HG03457 (cell line): Measurements from ENCODE around the gene AADACL4.

Experiments used
- ATAC-seq: cut with Tn5 transposase; IDR thresholded peaks from one replicate; pipeline ENCODE4 v1.9.1; 2021; ENCODE audit warnings: moderate number of reproducible peaks; ENCODE audit not compliant: unreplicated experiment

AADACL4 gene

DNA sequence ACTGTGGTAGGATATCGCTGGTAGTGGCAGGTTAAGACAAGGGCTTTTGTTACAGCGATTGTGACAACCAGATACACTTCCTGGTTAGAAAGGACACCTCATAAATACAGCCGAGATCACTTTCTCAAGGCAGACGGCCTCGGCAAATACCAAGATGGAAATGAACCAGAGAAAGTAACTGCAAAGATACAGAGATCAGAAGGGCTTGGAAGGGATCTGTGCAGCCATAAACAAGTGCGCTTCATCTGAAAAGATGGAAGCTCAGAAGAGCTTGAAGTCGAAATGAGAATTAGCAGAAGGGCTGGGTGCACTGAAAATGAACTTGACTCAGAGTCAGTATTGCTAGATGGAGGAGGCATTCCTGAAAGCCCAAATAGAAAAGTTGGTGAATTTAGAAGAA is 32.9 kb upstream of the AADACL4 start:
- no peak for ATAC-seq

DNA sequence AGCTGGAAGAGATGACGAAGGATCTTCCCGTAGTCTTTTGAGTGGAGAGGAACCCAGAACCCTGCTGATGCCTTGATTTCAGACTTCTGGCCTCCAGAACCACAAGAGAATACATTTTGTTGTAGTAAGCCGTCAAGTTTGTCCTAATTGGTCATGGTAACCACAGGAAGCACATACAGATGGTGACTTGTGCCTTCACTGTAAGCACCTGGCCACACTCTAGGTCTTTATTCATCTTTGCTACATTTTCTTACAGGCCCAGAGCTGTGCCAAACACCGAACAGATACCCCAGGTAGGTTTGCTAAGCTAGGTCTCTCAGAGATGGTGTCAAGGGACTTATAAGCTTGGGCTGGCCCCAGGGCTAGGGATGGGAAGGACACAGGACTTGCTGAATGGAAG is 30.7 kb upstream of the AADACL4 start:
- ATAC-seq = no peak

DNA sequence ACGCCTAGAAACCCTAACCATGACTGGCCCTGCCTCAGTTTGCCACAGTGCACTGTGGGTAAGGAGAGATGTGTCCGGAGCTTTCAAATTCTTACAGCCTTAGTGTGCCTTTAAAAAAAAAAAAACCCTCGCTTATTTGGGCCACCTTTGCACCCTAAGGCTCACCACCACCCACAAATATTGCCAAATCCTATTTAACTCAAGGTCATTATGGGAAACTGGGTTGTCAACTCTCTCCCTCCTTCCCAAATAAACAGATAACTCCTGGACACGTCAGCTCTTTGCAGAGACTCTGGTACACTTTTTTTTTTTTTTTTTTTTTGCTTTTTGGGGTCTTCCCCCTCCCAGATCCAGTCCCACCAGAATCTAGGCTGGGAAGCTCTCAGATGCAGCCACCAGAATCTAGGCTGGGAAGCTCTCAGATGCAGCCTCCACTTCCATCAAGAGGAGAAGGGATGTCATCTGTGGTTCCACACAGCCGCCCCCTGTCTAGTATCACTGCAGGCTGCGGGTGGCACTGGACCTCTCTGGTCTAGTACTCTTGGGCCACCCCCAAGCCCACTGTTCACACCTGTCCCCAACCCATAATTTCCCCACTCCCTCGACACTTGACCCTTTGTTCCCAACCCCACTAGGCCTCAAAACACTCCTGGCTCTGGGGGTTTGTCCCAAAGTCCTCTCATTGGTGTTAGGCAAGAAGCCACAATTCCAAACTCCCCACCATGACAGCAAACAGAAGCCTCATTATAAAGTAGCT is 29.3 kb upstream of the AADACL4 start:
- no peak for ATAC-seq

DNA sequence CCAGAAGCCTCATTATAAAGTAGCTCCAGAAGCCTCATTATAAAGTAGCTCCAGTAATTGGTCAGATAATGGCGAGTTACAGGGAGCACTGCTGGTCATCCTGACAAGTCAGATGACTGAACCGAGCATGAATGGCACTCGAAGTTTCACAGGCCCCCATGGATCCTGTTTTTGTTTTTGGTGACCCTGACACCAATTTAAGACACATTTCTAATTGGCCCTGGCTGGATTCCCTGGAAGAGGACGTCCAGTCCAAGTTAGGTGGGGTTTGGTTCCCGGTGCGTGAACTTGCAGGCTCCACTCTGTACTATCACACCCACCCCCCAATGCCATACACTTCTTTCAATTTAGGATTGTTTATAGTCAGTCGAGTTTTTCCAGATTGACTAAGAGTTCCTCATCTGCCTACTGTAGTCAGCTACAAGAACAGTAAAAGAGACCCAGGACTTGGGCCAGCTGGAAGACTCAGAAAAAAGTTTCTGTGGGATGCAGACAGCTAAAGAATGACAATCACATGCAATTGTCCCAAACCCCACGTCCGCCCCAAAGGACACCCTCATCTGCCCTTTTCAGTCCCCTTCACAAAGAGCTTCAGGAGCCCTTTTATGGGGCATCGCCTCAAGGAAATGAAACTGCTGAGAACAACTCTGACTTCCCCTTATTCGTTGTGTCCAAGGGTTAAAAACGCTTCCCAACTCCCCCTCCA is 28.6 kb upstream of the AADACL4 start:
- ATAC-seq = no peak

GRCh38 chr1:12615865-12616708 is 27.8 kb upstream of the AADACL4 start:
- ATAC-seq = no peak

GRCh38 chr1:12616709-12617373 is 27.0 kb upstream of the AADACL4 start:
- ATAC-seq = no peak

DNA sequence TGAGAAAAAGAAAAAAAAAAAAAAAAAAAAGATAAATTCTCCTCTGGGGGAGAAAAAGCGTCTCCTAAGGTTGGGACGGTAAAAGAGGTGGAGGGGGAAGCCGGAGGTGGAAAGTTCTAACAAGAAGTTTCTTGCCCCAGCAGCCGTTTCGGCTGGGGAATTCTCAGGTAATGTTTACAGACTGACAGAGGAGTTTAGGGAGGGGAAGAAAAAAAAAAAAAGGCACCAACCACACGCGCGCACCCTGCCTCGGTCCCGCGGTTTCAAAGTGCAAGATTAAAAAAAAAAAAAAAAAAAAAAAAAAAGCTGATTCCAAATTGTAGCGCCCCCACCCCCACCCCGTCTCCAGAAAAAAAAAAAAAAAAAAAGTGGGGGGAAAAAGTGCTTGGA is 26.4 kb upstream of the AADACL4 start:
- ATAC-seq = no peak

DNA sequence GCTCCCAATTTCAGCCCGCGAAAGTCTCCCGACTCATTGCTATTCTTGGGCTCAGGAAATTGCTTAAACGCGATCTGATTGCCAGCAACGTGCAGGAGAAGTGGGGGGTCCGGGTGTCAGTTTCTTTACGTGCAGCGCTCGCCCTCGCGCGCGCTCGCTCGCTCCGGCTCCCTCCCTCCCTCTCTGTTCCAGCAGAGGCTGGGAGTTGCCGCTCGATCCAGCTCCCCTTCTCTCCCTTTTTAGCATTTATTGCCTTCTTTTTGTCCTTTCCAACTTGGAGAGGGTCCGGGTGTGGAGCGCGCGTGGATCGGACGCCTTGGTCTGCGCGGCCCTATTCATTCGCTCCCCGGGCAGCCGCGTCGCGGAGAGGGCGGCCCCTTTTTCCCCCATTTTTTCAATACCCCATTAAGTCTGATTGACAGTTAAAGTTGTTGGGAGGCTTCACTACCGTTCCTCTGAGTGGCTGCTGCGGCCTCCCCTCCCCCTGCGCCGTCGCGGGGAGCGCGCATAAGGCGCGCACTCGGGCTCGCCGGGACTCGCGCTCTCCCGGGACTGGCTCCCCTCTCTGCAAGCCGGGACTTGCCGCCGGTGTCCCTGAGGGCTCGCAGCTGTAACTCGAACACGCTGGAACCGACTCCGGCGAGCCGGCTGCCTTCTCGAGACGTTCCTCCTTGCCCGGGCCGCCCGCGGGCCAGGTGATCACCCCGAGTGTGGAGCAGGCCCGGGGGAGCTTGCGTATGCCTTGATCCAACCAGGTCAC is 25.8 kb upstream of the AADACL4 start, which contains the start of gene DHRS3:
TSS of gene DHRS3 (minus strand) at position 310 of the 760 bp plus-strand sequence. CDS start 862 bp downstream, outside the sequence.
- no peak for ATAC-seq

GRCh38 chr1:12618661-12618964 is 25.3 kb upstream of the AADACL4 start:
- no peak for ATAC-seq

- ATAC-seq = no peak
Measured at GRCh38 chr1:12618965-12619791, 24.7 kb upstream of the AADACL4 start.

GRCh38 chr1:12619792-12620487 is 23.9 kb upstream of the AADACL4 start:
- no peak for ATAC-seq

DNA sequence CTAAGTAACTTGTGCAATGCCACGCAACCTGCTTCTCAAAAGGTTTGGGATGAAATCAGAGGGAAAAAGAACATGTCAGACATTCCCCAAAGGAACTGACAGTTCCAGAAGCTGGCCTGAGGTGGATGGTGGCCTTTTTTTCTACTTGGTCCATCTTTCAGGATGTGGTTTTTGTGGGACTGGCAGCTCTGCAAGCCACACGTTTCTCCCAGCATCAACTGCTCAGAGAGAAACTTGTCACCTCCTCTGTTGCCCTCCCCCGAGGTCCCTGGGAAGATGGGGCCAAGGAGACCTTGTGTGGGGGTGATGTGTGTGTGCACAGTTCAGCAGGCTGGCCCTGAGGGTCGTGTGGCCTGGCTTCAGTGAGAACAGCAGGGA is 23.4 kb upstream of the AADACL4 start:
- ATAC-seq = no peak

GRCh38 chr1:12620931-12621330 is 23.0 kb upstream of the AADACL4 start:
- no peak for ATAC-seq

DNA sequence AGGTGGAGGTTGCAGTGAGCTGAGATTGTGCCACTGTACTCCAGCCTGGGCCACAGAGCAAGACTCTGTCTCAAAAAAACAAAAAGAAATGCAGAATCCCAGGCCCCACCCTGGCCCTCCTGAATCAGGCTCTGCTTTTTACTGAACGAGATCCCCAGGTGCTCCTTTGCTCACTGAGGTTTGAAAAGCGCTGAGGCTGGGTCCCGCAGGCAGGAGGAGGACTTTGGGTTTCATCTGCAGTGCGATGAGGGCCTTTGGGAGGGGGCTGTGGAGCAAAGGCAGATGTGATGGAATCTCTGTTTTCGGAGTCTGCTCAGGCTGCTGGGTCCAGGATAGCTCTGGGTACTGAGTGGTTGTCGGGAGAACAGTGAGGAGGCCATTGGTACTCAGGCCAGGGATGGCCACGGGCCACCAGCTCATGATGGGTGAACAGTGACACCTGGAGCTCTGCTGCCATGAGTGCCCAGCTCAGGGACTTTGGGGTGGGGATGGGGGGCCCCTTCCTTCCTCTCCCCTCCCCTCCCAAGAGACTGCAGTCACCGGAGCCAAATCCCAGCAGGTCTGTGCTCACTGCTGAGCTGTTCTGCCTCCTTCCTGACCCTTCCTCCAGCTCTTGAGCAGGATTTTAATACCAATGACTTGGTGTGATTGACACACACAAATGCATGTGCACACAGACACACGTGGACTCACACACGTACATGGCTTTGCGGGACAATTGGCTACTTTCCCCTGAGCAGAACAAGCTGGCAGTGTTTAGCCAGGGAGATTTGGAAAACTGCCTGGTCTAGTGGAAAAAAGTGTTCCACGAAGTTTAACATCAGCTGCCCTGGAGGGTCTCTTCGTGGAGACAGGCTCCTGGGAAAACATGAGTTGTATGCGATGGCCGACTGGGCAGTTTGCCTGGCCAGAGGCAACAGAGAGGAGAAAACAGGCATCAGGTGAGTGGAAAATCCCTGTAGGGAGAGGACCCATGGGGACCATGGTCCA is 22.2 kb upstream of the AADACL4 start:
- no peak for ATAC-seq

DNA sequence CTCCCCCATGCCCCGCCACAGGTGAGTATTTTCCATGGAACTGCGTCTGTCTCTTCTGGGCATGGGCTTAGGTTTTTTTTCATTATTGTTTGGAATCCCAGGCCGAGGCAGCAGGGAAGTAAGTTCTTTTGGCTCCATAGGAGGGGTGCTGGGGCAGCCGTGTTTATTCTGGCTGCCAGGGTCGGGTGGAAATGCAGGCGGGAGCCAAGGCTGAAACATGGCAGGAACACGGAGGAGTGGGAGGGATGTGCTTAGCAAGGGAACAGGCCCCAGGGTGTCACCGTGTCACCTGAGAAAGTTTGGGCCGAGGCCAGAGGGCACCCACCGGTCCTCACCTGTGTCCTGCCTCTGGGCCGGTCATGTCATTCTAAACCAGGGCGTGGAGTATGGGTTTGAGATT is 21.4 kb upstream of the AADACL4 start:
- ATAC-seq = no peak

GRCh38 chr1:12625276-12625675 is 18.6 kb upstream of the AADACL4 start:
- ATAC-seq = no peak

GRCh38 chr1:12626888-12627287 is 17.0 kb upstream of the AADACL4 start:
- no peak for ATAC-seq

GRCh38 chr1:12627296-12627695 is 16.6 kb upstream of the AADACL4 start:
- ATAC-seq = no peak
